ENCODE results near the gene UBR1.
"Not testable (repeated sequence)": the region's sequence is repeated elsewhere in the genome, so short reads cannot be mapped to it uniquely, and the experiment has no call there.

Gene UBR1

DNA sequence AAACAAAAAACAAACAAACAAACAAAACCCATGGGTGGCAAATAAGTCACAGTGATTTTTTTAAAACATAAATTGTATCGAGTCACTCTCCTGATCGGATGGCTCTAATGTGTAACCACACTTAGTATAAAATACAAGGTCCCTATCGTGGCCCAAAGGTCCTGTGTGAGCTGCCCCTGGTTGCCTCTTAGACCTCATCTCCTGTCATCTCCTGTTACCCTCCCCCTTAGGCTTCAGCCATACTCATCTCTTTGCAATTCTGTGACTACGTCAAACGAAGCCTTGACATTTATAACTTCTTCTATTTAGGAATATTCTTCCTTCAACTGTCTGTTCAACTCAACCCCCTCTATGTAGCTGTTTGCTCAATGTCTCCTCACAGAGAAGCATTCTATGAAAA is 141.4 kb downstream of the UBR1 start:
- DNase-seq: no peak

DNA sequence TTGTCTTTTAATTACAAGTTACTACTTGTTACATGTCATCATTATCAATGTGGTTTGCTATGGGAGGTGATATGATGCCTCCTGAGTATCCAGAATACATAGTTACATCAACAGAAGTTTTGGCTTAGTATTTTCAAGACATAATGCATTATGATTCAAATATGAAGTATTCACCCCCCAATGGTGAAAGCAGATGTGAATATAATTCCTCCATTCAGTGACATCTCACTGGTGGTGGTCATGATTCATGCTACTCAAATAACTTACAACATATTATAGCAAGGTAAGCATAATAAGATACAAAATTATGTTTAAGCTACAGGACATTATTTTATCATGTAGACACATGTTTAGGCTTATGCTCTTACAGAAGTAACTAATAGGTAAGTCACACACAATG is 150.3 kb downstream of the UBR1 start:
- no peak for DNase-seq

- no peak for DNase-seq
Measured at GRCh38 chr15:42954291-42954690, 151.5 kb downstream of the UBR1 start.

GRCh38 chr15:42948898-42949297 is 156.9 kb downstream of the UBR1 start:
- DNase-seq: not testable (repeated sequence)

- no peak for DNase-seq
Measured at GRCh38 chr15:42940527-42940926, 165.3 kb downstream of the UBR1 start.

DNA sequence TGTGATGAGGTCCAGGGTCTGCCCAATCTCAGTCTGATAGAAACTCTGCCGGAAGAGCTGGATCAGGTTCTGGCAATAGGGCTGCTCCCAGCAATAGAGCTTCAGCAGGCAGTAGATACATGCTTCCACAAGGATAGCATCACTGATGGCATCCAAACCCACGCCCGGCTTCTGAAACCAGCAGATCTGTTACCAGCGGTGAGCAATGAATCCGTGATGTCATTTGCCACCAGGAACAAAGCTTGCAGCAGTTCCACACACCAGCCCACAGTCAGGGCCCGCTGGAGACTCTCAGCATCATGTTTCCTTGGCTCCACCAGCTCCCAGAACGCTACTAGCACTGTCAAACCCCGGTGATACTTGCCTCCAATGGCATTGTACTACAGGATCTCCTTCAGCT is 166.0 kb downstream of the UBR1 start:
- no peak for DNase-seq

GRCh38 chr15:42937143-42937542 is 168.7 kb downstream of the UBR1 start:
- DNase-seq: no peak

- DNase-seq: no peak
Measured at GRCh38 chr15:42933886-42934667, 171.8 kb downstream of the UBR1 start.

- no peak for DNase-seq
Measured at GRCh38 chr15:42932833-42933515, 172.9 kb downstream of the UBR1 start.

DNA sequence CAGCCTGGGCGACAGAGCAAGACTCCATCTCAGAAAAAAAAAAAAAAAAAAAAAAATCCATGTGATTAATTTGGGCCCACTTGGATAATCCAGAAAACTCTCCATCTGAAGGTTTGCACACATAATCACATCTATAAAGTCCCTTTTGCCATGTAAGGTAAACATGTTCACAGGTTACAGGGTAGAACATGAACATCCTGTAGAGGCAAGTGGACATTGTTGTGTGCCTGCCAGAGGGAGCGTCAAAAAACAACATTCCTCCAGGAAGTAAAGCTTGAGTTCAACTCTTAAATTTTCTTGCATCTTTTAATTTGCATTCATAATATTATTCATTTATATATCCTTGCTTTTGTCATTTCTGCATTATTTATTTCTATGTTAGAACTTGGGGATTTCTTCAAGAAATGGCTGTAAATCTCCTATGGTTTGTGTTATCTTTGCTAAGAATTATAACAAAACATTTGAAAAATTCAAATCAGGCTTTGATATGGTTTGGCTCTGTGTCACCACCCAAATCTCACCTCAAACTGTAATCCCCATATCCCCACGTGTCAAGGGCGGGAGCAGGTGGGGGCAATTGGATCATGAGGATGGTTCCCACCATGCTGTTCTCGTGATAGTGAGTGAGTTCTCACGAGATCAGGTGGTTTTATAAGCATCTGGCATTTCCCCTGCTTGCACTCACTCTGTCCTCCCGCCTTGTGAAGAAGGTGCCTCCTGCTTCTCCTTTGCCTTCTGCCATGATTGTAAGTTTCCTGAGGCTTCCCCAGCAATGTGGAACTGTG is 173.9 kb downstream of the UBR1 start:
- DNase-seq: no peak

DNA sequence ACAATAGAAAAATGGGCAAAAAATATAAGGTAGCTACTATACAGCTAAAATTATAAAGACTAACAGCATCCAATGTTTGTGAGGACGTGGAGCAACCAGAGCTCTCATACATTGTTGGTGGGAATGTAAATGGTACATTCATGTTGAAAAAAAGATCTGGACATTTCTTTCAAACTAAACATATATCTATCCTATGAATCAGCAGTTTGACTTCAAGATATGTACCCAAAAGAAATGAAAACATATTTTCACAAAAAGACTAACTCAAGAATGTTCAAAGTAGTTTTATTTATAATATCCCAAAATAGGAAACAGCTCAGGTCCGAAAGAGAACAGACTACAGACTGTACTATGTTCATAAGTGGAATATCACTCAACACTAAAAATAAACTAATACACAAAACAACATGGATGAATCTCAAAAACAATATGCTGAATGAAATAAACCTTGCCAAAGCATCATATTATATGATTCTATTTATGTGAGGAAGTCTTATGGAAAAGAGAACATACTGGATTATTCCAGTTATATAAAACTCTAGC is 176.5 kb downstream of the UBR1 start:
- DNase-seq: no peak

DNA sequence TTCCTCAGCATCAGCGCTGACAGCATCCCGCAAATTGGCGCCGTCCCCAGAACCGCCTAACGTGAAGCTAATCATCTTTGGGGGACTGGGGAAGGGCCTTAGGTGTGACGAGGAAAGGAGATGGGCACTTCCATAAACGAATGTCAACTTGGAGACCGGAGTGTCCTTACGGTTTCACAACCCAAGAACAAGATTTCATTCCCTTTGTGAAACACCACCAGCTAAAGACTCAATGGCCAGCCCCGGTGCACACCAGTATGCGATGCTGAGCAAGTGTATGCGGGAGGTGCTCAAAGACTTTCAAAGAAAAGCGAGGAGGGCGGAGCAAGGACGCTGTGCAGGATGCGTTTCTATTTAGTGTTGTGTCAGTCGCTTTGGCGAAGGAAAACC is 184.5 kb downstream of the UBR1 start:
- DNase-seq: peak; percentile 22

- DNase-seq: peak; percentile 97
Measured at GRCh38 chr15:42920519-42921341, 185.1 kb downstream of the UBR1 start, which contains the start of gene TTBK2. Gene TTBK2 (minus strand): TSS chr15:42920778. CDS start chr15:42878617, 42,161 bp downstream.

DNA sequence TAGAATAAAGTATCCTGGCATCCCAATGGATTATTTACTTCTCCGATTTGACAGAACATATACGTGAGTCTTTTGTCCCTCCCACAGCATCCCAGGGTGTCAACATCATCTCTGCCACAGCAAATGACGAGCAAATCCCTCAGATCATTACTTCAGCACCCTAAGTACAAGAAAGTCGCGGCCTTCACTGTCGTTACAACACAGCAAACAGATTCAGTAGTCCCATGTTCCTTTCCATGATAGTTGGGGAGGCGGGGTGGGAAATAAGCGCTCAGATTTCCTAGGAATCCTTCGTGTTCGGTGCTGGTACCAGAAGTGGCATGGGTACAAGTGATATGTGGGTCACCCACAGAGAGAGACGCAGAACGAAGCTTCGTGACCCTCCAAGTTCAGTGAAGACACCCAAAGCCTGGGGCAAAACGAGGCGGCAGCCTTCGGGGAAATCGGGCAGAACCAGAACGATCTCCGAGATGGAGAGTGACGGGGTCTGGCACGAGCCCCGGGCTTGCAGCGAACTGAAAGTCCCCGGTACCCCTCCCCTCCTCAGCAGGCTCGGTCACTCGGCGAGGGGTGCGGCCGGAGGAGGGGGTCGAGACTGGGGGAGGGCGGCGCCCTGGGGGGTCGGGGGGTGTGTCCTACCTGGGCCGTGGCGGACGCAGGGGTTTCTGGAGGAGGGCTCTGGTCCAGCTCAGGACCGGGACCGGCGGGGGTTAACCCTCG is 185.9 kb downstream of the UBR1 start:
- peak; percentile 41 for DNase-seq

DNA sequence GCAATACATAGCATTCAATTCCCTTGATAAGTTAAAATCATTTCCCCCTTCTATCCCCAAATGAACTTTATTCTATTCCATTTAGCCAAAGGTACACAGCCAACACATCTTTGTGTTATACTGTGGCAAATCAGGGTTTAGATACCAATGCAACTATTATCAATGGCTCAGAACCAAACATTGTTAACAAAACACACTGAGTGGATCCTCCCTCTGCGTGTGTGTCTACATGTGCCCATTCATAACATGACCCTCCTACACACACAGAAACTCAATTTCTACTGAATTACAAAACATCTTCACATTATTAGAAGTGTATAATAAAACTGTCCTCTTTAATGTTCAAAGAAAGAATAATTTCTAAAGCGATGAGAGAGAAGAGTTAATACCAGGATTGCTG is 186.5 kb downstream of the UBR1 start:
- DNase-seq: no peak

DNA sequence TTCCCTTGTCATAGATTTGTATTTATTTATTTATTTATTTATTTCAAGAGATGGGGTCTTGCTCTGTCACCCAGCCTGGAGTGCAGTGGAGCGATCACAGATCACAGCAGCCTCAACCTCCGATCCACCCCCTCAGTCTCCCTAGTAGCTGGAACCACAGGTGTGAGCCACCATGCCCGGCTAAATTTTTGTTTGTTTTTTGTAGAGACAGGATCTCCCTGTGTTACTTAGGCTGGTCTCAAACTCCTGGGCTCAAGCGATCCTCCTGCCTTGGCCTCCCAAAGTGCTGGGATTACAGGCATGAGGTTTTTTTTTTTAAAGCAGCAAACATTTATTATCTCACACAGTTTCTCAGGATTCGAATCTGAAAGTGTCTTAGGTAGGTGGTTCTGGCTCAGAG is 187.8 kb downstream of the UBR1 start:
- DNase-seq: no peak

DNA sequence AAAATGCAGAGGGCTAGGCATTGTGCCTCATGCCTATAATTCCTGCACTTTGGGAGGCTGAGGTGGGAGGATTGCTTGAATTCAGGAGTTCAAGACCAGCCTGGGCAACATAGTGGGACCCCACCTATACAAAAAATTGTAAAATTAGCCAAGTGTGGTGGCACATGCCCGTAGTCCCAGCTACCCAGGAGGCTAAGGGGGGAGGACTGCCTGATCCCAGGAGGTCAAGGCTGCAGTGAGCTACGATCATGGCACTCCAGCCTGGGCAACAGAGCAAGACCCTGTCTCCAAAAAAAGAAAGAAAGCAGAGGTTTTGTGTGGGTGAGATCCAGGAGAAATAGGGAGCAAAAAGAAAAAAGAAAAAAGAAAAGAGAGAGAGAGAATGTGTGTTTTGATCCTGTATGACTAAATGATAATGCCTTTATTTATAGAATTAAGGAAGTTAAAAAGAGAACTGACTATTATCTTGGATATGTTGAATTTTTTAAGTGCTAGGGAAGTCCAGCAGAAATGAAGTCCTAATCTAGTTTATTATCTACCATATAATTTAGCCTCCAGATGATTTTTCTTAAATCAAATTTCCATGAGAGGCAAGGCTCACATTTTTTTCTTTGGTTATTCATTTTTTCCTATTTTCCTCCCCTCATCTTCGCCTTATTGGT is 190.1 kb downstream of the UBR1 start:
- DNase-seq: no peak

GRCh38 chr15:42914728-42915497 is 190.9 kb downstream of the UBR1 start:
- no peak for DNase-seq

DNA sequence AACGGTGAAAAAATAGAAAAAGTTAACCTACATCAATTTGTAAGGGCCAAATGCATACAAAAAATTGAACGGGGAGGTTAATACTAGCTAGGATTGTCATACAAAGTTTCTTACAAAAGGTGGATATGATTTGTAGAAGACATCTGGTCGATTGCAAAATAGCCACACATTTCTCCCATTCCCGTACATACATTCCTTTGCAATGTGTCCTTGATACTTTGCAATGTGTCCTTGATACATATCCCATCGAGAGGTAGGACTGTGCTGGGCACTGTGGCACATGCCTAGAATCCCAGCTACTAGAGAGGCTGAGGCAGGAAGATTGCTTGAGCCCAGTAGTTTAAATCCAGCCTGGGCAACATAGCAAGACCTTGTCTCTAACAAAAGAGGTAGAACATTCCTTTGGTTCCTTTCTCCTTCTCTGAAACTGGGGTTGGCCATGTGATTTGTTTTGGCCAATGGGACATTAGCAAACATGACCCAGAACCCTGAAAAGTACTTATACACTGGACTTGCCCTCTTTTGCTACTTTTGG is 194.7 kb downstream of the UBR1 start:
- DNase-seq: no peak

DNA sequence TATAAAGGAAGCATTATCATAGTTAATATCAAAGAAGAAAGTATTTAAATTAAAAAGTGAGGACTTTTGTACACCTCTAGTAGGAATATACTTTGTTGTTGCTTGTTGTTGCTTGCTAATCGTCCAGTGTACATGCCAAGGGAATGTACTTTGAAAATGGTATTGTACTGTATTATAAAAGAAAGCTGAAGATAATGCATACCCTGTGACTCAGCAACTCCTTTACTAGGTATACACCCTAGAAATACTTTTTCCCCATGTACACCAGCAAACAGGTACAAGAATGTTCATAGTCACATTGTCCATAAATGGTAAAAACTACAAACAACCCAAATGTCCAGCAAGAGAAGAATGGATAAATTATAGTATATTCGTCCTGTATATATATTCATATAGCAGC is 197.3 kb downstream of the UBR1 start:
- no peak for DNase-seq
